GM18526 (cell line): ENCODE results near the gene NUDC.

Experiments used
- POLR2A ChIP-seq: IDR thresholded peaks from 3 replicates; pipeline ENCODE4 v1.6.1; 2011; ENCODE audit not compliant: insufficient read length; ENCODE audit errors: extremely low read depth

The NUDC gene

GRCh38 chr1:26965628-26966027 lies 44.1 kb downstream of the NUDC start:
- TF ChIP-seq POLR2A: no peak

GRCh38 chr1:26970810-26971209 lies 49.3 kb downstream of the NUDC start:
- no peak for TF ChIP-seq POLR2A

- TF ChIP-seq POLR2A: no peak
Measured at GRCh38 chr1:26971590-26971989, 50.0 kb downstream of the NUDC start.

GRCh38 chr1:26972390-26972789 lies 50.8 kb downstream of the NUDC start:
- TF ChIP-seq POLR2A: no peak

- TF ChIP-seq POLR2A: no peak
Measured at GRCh38 chr1:26972821-26973220, 51.3 kb downstream of the NUDC start.

- TF ChIP-seq POLR2A: no peak
Measured at GRCh38 chr1:26976621-26977510, 55.3 kb downstream of the NUDC start.

- TF ChIP-seq POLR2A: no peak
Measured at GRCh38 chr1:26978901-26979300, 57.4 kb downstream of the NUDC start.

- no peak for TF ChIP-seq POLR2A
Measured at GRCh38 chr1:26981146-26981846, 59.8 kb downstream of the NUDC start.

GRCh38 chr1:26983863-26984262 lies 62.3 kb downstream of the NUDC start:
- no peak for TF ChIP-seq POLR2A

- no peak for TF ChIP-seq POLR2A
Measured at GRCh38 chr1:26984291-26984690, 62.7 kb downstream of the NUDC start.

- TF ChIP-seq POLR2A: no peak
Measured at GRCh38 chr1:26986658-26987057, 65.1 kb downstream of the NUDC start.

GRCh38 chr1:26991310-26992116 lies 70.0 kb downstream of the NUDC start:
- no peak for TF ChIP-seq POLR2A

GRCh38 chr1:26993237-26994019 lies 71.9 kb downstream of the NUDC start, which contains the start of gene TRNP1:
Gene TRNP1 (plus strand): TSS chr1:26993692. CDS start chr1:26993787, 95 bp downstream.
- TF ChIP-seq POLR2A: peak; percentile 45

GRCh38 chr1:26994020-26994786 lies 72.7 kb downstream of the NUDC start:
- no peak for TF ChIP-seq POLR2A

- TF ChIP-seq POLR2A: no peak
Measured at GRCh38 chr1:26994787-26995517, 73.4 kb downstream of the NUDC start.
